NOMO-1 treated with DMSO at 0.1 percent for 48 hours (cell line): ENCODE measurements around the gene LAMTOR4.
A peak's percentile ranks its signal among the peaks of the same experiment; 100 is the strongest.
"Not testable (repeated sequence)": the region's sequence is repeated elsewhere in the genome, so short reads cannot be mapped to it uniquely, and the experiment has no call there.

Experiments
- DNase-seq: peaks from one replicate; lab custom pipeline; 2025; ENCODE audit not compliant: unreplicated experiment; lab: John Stamatoyannopoulos, UW

LAMTOR4 gene

GRCh38 chr7:100122067-100122466 lies 26.7 kb upstream of the LAMTOR4 start:
- no peak for DNase-seq

- DNase-seq: no peak
Measured at GRCh38 chr7:100122568-100122967, 26.1 kb upstream of the LAMTOR4 start.

- DNase-seq: no peak
Measured at GRCh38 chr7:100124301-100125230, 24.2 kb upstream of the LAMTOR4 start.

- DNase-seq: no peak
Measured at GRCh38 chr7:100126239-100126930, 22.3 kb upstream of the LAMTOR4 start.

GRCh38 chr7:100126931-100127865 lies 21.5 kb upstream of the LAMTOR4 start, which contains the start of gene MBLAC1:
Gene MBLAC1 (plus strand): TSS chr7:100126967. CDS start chr7:100127396, 429 bp downstream.
- DNase-seq: peak; percentile 92

- DNase-seq: peak; percentile 27
Measured at GRCh38 chr7:100127866-100128636, 20.7 kb upstream of the LAMTOR4 start.

GRCh38 chr7:100128637-100128963 lies 20.1 kb upstream of the LAMTOR4 start:
- no peak for DNase-seq

- DNase-seq: not testable (repeated sequence)
Measured at GRCh38 chr7:100130220-100130607, 18.5 kb upstream of the LAMTOR4 start.

- DNase-seq: peak; percentile 69
Measured at GRCh38 chr7:100130608-100131453, 17.9 kb upstream of the LAMTOR4 start.

GRCh38 chr7:100132126-100132525 lies 16.6 kb upstream of the LAMTOR4 start:
- DNase-seq: no peak

GRCh38 chr7:100132697-100133151 lies 16.0 kb upstream of the LAMTOR4 start:
- DNase-seq: peak; percentile 82

- no peak for DNase-seq
Measured at GRCh38 chr7:100137851-100138760, 10.6 kb upstream of the LAMTOR4 start.

GRCh38 chr7:100141555-100141949 lies 7.2 kb upstream of the LAMTOR4 start:
- peak; percentile 94 for DNase-seq

- no peak for DNase-seq
Measured at GRCh38 chr7:100142461-100142860, 6.3 kb upstream of the LAMTOR4 start.

- not testable (repeated sequence) for DNase-seq
Measured at GRCh38 chr7:100146350-100146749, 2.4 kb upstream of the LAMTOR4 start.

- no peak for DNase-seq
Measured at GRCh38 chr7:100147278-100147677, 1.4 kb upstream of the LAMTOR4 start.

GRCh38 chr7:100148225-100148558 lies 526 bp upstream of the LAMTOR4 start:
- DNase-seq: no peak

- peak; percentile 98 for DNase-seq
Measured at GRCh38 chr7:100152404-100152803, 3.7 kb downstream of the LAMTOR4 start.
